T-helper 1 cell treated with Interleukin-12 subunit alpha and Interleukin-12 subunit beta and Interleukin-4 antibody, amounts not matched to agents 30 ng/mL and 1 ng/mL, for 36 hours (primary cell): Measurements from ENCODE around the gene ANK3. TPM values are rescaled to one million over a fixed set of nuclear protein-coding genes. Genes with fewer than 3 reads are reported as not detected.

Experiments
- intact Hi-C: fragments of 100-400 bp; cut with micrococcal nuclease; formaldehyde crosslinking; loops from one replicate; pipeline ENCODE4 v1.15.1; 2024
- total RNA-seq: library from RNA; stranded (reverse); gene quantifications from 2 replicates; pipeline ENCODE4 v1.2.3, GENCODE V29; 2022

The ANK3 gene
- total RNA-seq, 1 donor from 2014 or later: 85.3 TPM

DNA sequence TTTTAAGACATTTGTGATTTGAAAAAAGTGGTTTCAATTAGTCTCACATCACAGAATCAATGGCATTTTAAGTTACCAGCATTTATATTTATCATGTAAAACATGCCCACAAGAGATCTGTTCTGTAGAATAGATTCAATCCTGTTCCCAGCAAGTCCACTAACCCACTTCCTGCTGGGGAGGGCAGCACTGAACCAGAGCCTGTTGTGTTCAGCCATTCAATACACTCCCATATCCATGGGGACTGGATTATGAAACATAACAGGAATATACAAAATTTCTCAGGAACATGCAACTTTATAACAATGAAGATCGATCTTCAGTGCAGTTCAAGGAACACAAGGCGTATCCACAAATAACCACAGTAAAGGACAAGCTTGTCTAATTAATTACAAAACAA lies 24.4 kb upstream of the ANK3 start:
- intact Hi-C loops: no loop called here

- intact Hi-C loops: no loop called here
Measured at GRCh38 chr10:60413306-60414012, 23.8 kb upstream of the ANK3 start.

DNA sequence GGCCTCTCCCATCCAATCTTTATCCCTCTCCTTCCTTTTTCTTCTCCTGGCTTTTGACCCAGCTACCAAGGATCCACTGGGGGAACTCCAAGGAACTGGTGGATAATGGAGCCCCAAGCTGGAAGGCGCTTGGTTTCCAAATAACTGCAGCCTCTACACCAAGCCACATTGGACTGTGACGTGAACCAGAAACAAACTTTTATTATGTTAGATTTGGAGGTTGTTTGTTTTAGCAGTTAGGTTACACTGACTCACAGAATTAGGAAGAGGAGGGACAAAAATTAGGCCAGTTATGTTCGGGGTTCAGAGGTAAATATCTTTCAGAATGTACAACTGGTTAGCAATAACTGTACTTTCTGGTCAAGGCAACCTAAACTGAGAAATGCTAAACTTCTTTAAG lies 21.3 kb upstream of the ANK3 start:
- intact Hi-C loops: no loop called here

DNA sequence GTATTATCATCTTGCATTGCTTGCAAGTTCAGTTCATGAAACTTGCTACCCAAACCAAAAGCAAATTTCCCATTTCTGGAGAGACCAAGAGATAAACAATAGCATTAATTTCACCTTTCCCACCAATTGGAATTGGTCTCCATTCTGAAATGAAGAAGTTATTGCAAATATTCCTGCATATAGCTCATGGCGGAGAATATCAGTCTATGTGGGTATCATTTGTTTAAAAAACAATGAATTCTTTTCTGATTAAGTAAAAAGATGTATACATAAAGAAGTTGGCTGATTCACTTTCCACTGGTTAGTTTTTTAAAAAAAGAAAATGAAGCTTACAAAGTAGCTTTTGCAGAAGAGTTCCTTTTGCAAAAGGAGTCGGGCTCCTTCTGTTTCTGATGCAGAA lies 19.5 kb upstream of the ANK3 start:
- intact Hi-C loops: no loop called here

DNA sequence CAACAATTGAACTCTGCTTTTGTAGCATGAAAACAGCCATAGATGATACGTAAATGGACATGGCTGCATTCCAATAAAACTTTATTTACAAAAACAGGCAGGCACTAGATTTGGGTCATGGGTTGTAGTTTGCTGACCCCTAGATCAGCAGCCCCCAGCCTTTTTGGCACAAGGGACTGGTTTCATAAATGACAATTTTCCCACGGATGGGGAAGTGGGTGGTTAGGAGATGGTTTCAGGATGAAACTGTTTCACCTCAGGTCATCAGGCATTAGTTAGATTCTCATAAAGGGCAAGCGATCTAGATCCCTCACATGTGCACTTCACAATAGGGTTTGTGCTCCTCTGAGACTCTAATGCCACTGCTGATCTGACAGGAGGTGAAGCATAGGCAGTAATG lies 16.5 kb upstream of the ANK3 start:
- intact Hi-C loops: no loop called here

- intact Hi-C loops: no loop called here
Measured at GRCh38 chr10:60405172-60405571, 15.5 kb upstream of the ANK3 start.

- intact Hi-C loops: no loop called here
Measured at GRCh38 chr10:60403168-60403873, 13.6 kb upstream of the ANK3 start.

DNA sequence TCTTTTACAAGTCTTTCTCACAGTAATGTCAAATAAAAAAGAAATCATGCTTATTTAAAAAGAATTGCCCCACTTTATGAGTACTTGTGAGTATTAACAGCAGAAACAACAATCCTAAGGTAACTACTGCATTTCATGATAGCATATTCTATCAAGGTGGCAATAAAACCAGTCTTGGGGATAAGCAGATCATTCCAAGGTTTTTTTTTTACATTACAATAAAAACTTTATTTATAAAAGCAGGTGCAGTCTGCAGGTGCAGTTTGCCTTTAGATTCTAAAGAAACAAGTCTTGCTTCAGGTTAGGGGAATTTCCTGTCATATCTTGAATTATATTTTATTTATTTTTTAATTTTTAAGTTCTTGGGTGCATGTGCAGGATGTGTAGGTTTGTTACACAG lies 10.7 kb upstream of the ANK3 start:
- intact Hi-C loops: no loop called here

DNA sequence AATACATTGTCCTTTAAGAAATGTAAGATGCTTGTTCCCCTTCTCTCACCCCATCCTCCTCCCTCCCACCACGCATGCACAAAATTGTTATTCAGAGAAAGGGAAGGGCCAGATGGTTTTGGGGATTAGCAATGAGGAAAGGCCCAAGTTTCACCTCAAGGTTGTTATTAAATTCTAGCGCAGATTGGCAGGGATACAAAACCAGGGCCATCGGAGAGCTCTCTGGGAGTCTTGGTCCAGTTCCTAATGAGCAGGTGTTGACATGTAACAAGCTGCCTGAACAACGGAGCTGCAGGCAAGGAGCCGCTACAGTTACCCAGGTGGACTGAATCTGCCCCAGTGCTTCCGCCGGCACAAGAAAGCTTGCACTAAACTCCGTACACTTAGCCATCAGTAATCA lies 9.7 kb upstream of the ANK3 start:
- intact Hi-C loops: no loop called here

DNA sequence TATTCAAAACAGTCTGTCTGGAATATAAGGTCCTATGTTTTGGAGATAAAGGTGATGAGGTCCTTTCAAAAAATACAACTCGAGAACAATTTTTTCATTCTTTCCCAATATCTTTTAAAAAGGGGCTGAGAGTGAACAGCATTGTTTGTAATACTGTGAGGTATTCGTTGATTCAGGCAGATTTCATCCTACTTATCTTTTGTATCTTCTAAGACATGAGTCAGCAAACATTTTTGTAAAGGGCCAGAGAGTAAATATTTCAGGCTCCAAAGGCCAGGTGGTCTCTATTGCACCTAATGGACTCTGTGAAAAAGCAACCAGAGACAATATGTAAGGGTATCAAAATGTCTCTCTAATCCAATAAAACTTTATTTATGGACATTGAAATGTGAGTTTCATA lies 8.1 kb upstream of the ANK3 start:
- intact Hi-C loops: no loop called here

DNA sequence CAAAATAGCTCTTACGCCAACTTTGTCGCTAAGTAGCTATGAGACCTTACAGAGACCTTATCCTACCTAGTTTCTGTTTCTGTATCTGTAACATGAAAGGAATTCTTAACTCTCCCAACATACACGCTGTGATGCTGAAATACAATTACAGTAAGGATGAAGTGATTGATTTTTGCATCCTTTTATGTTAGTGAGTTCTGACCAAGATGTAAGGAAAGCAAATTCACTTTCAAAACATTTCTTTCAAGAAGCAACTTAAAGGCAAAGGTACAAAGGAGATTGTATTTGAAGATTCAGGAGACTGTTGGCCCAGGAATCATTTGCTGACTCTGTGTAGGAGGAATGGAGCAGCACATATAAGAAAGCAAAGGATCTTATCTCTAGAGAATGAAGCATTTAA lies 7.1 kb upstream of the ANK3 start:
- intact Hi-C loops: no loop called here

GRCh38 chr10:60395711-60396110 lies 6.0 kb upstream of the ANK3 start:
- intact Hi-C loops: no loop called here

DNA sequence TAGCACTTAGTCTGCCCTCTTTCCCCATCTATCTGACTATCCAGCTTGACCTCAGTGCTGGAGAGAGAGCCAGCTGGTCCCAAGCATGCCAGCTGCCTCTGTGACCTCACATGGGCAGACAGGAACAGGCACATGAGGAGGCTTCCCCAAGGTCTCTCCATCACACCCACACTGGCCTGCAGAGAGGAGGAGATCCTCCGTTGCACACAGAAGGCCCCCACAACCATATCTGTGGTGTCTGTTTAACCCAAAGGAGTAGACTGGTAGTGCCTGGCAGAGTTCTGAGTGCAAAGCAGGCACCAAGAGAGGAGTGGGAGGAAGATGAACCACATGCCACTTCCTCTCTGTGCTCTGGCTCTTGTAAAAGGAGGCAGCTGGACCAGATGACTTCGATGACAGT lies 4.8 kb upstream of the ANK3 start:
- intact Hi-C loops: no loop called here

- intact Hi-C loops: no loop called here
Measured at GRCh38 chr10:60390224-60390626, 550 bp upstream of the ANK3 start.

DNA sequence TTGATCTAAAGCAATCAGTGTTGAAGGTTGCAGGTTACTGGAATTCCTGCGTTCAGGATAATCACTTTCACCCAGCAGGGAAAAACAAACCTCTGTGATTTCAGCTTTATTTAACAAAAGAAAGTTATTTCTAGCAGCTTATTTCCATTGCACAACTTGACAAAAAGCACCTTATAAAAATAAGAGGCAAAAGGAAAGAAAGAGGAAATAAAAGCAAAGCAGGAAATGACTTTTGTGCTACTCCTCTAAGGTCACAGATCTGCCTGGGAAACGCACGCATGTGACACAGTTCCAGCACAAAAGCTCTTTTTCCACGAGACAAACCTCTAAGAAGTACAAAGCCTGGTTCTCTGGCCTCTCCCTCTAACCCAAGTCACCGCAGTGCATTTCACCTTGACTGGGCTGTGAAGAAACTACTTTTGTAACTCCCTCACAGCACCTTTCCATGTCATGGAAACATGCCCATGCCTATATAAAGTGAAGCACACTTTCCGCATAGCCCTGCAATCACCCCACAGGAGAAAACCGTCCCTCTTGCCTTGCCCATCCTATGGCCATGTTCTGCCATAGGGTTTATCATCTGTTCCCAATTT lies 870 bp downstream of the ANK3 start:
- intact Hi-C loops: no loop called here

GRCh38 chr10:60388116-60388625 lies 1.5 kb downstream of the ANK3 start:
- intact Hi-C loops: no loop called here

DNA sequence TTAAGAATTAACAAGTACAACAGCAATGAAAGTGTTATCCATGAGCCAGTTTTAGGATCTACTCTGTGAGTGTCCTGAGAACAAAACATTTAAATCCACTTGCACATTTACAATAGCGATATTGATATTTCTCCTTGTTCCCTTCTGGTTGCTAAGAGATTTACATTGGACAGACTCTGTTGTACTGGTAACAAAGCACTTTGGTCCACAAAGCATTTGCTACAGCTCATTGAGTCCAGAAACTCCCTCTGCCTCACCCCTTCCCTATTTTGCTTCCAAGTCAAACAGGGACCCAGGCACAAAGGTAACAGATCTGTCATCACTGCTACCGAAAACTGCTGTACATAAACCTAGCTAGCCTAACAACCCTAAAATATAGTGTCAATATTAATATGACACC lies 2.1 kb downstream of the ANK3 start:
- intact Hi-C loops: no loop called here

GRCh38 chr10:60385399-60385738 lies 4.3 kb downstream of the ANK3 start:
- intact Hi-C loops: no loop called here

GRCh38 chr10:60384708-60385398 lies 4.8 kb downstream of the ANK3 start:
- intact Hi-C loops: no loop called here

DNA sequence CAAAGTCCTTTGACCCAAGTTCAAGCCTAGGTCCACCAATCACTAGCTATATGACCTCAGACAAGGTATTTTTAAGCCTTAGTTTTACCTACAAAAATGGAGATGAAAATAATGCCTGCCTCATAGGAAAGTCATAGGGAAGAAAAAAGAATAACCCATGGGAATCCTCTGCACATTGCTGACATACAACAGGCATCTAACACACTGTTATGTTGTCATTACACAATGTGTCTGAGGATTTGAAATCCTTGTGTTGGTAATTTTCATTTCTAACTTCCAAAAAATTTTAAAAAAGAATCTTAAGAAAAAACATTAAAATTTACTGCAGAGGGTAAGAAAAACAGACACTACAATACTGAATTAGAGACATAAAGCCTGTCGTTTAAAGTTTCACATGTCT lies 5.7 kb downstream of the ANK3 start:
- intact Hi-C loops: no loop called here

- intact Hi-C loops: no loop called here
Measured at GRCh38 chr10:60382946-60383681, 6.6 kb downstream of the ANK3 start.
